ENCODE data around the gene ORC3.

GRCh38 chr6:87706187-87706966 is 116.4 kb downstream of the ORC3 start:
- no peak for TF ChIP-seq CTCF (IDR thresholded peaks at IDR 0.05)
- TF ChIP-seq POLR2A (IDR thresholded peaks at IDR 0.05) = no peak

Measured in body of pancreas (tissue), 4 donors.